ENCODE results near the gene LCP2. TPM values are rescaled to one million over a fixed set of nuclear protein-coding genes. Genes with fewer than 3 reads are reported as not detected.

Gene LCP2
- total and polyA plus RNA-seq, 10 of the 15 experiments (the other 5 are each of a cell fraction or from before 2014, with no cell fraction given): 8.0 to 50.5 (median 20.6) TPM

GRCh38 chr5:170252720-170253350 lies 44.7 kb downstream of the LCP2 start:
- Histone ChIP-seq H3K27ac (ENCODE audit: control insufficient read depth, insufficient read depth) (no peak overlapping the region), H3K4me1 (ENCODE audit: control insufficient read depth, insufficient read depth, low read length) (no peaks in the 10 kb centered on the region), H3K9me3 (replicated peaks; ENCODE audit: control insufficient read depth, insufficient read depth, low read length) (no peaks in the 10 kb centered on the region), H2AFZ (ENCODE audit: control insufficient read depth, low read depth, low read length) (no peak overlapping the region), H3K36me3 (ENCODE audit: control insufficient read depth in 2 of 2, insufficient read depth in 2 of 2, low read length in 1 of 2) (peaks cover 6% of the 10 kb centered on the region in 2 experiments; a peak in 3 of 4 replicates), H3K9ac (ENCODE audit: control insufficient read depth, insufficient read depth, low read length) (no peak overlapping the region), H4K20me1 (ENCODE audit: control insufficient read depth, insufficient read depth) (no peaks in the 10 kb centered on the region), H3K27me3 (replicated peaks in 1 of 2; ENCODE audit: control insufficient read depth in 2 of 2, insufficient read depth in 2 of 2, low read length in 1 of 2) (no peaks in the 10 kb centered on the region), H3K4me2 (ENCODE audit: control insufficient read depth, insufficient read depth) (no peak overlapping the region), H3K4me3 (no peak overlapping the region), H3K79me2 (ENCODE audit: control insufficient read depth, insufficient read depth, low read length) (no peaks in the 10 kb centered on the region)
- no peak for ATAC-seq
- RAD21 ChIA-PET (ENCODE audit: unreplicated experiment): no interaction called here
- CTCF ChIA-PET: interaction anchor here (0.8 to 2.1 kb wide), 5 partner anchors 14 to 174 kb away, joined by 4 to 11 read pairs (median 4); no protein-coding TSS in a partner anchor
- WGBS (ENCODE audit: insufficient coverage, insufficient replicate concordance, low lambda C conversion rate, missing lambda C conversion rate): 88% methylated on average over 9 of the region's 9 CpGs
- no peak for TF ChIP-seq NR2C1 (IDR thresholded peaks at IDR 0.05)
- TF ChIP-seq IRF3 (IDR thresholded peaks at IDR 0.05): no peak
- in situ Hi-C loops (cut with MboI): no loop called here
- SMC1A ChIA-PET (ENCODE audit: uncharacterized antibody, unreplicated experiment): interaction anchor here (1.2 kb wide), 1 partner anchor 13 kb away, joined by 4 read pairs; no protein-coding TSS in a partner anchor
- POLR2A ChIA-PET: no interaction called here
- intact Hi-C loops (cut with micrococcal nuclease; ENCODE audit: unreplicated experiment): no loop called here
- no TSS peak for BruUV-seq (replicated peaks)
- FAIRE-seq: no peak
- DNase-seq (ENCODE audit: low read depth, low spot score): no peak

- Histone ChIP-seq H3K9ac (ENCODE audit: control insufficient read depth, insufficient read depth, low read length) (no peak overlapping the region), H3K4me1 (ENCODE audit: control insufficient read depth, insufficient read depth, low read length) (no peaks in the 10 kb centered on the region), H3K9me3 (replicated peaks; ENCODE audit: control insufficient read depth, insufficient read depth, low read length) (no peaks in the 10 kb centered on the region), H3K27ac (ENCODE audit: control insufficient read depth, insufficient read depth) (no peak overlapping the region), H3K36me3 (ENCODE audit: control insufficient read depth in 2 of 2, insufficient read depth in 2 of 2, low read length in 1 of 2) (peaks cover 4 to 6% of the 10 kb centered on the region in 2 experiments; a peak in 3 of 4 replicates), H3K79me2 (ENCODE audit: control insufficient read depth, insufficient read depth, low read length) (no peaks in the 10 kb centered on the region), H3K27me3 (replicated peaks in 1 of 2; ENCODE audit: control insufficient read depth in 2 of 2, insufficient read depth in 2 of 2, low read length in 1 of 2) (no peaks in the 10 kb centered on the region), H3K4me3 (no peak overlapping the region), H2AFZ (ENCODE audit: control insufficient read depth, low read depth, low read length) (no peak overlapping the region), H3K4me2 (ENCODE audit: control insufficient read depth, insufficient read depth) (no peak overlapping the region), H4K20me1 (ENCODE audit: control insufficient read depth, insufficient read depth) (no peaks in the 10 kb centered on the region)
- no peak for DNase-seq (ENCODE audit: low read depth, low spot score)
- in situ Hi-C loops (cut with MboI) (no loop called here), intact Hi-C loops (cut with micrococcal nuclease; ENCODE audit: unreplicated experiment) (no loop called here)
- CTCF ChIA-PET: interaction anchor here (0.8 to 2.1 kb wide), 5 partner anchors 13 to 174 kb away, joined by 4 to 11 read pairs (median 4); no protein-coding TSS in a partner anchor
- no peak for ATAC-seq
- RAD21 ChIA-PET (ENCODE audit: unreplicated experiment): no interaction called here
- SMC1A ChIA-PET (ENCODE audit: uncharacterized antibody, unreplicated experiment): interaction anchor here (1.2 to 1.3 kb wide), 2 partner anchors 14 to 86 kb away, joined by 4 read pairs; no protein-coding TSS in a partner anchor
- POLR2A ChIA-PET: no interaction called here
- 96% methylated on average over 3 of the region's 3 CpGs for WGBS (ENCODE audit: insufficient coverage, insufficient replicate concordance, low lambda C conversion rate, missing lambda C conversion rate)
- FAIRE-seq: no peak
- no TSS peak for BruUV-seq (replicated peaks)
- TF ChIP-seq, protein P1, sequence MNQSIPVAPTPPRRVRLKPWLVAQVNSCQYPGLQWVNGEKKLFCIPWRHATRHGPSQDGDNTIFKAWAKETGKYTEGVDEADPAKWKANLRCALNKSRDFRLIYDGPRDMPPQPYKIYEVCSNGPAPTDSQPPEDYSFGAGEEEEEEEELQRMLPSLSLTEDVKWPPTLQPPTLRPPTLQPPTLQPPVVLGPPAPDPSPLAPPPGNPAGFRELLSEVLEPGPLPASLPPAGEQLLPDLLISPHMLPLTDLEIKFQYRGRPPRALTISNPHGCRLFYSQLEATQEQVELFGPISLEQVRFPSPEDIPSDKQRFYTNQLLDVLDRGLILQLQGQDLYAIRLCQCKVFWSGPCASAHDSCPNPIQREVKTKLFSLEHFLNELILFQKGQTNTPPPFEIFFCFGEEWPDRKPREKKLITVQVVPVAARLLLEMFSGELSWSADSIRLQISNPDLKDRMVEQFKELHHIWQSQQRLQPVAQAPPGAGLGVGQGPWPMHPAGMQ (IDR thresholded peaks at IDR 0.05; ENCODE audit: borderline replicate concordance): no peak
- TF ChIP-seq ESRRA (IDR thresholded peaks at IDR 0.05; ENCODE audit: low read length) (no peak), TCF3 (IDR thresholded peaks at IDR 0.05; ENCODE audit: borderline replicate concordance, insufficient read depth, low read depth, low read length) (no peak), CBX3 (IDR thresholded peaks at IDR 0.05; ENCODE audit: borderline replicate concordance, low read depth) (no peak), ATF7 (IDR thresholded peaks at IDR 0.05; ENCODE audit: low read depth) (no peak), CREM (IDR thresholded peaks at IDR 0.05; ENCODE audit: low read depth) (no peak), BMI1 (IDR thresholded peaks at IDR 0.05; ENCODE audit: borderline replicate concordance) (no peak), BRCA1 (IDR thresholded peaks at IDR 0.05; ENCODE audit: low read depth, low read length) (no peak), STAT3 (IDR thresholded peaks at IDR 0.05; ENCODE audit: low read depth, low read length) (no peak), MTA3 (IDR thresholded peaks at IDR 0.05; ENCODE audit: borderline replicate concordance, low read length) (no peak), CHD2 (IDR thresholded peaks at IDR 0.05; ENCODE audit: borderline replicate concordance, low read depth, low read length) (no peak)
- TF ChIP-seq, protein P2, sequence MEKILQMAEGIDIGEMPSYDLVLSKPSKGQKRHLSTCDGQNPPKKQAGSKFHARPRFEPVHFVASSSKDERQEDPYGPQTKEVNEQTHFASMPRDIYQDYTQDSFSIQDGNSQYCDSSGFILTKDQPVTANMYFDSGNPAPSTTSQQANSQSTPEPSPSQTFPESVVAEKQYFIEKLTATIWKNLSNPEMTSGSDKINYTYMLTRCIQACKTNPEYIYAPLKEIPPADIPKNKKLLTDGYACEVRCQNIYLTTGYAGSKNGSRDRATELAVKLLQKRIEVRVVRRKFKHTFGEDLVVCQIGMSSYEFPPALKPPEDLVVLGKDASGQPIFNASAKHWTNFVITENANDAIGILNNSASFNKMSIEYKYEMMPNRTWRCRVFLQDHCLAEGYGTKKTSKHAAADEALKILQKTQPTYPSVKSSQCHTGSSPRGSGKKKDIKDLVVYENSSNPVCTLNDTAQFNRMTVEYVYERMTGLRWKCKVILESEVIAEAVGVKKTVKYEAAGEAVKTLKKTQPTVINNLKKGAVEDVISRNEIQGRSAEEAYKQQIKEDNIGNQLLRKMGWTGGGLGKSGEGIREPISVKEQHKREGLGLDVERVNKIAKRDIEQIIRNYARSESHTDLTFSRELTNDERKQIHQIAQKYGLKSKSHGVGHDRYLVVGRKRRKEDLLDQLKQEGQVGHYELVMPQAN (conservative IDR thresholded peaks at IDR 0.05): no peak
Observed at GRCh38 chr5:170252109-170252508, 45.5 kb downstream of the LCP2 start.
